Erythroblast (primary cell): ENCODE data around the gene SYT13.

Experiments
- GATA1 ChIP-seq: IDR thresholded peaks from 2 replicates; pipeline ENCODE4 v1.6.1; 2011; ENCODE audit warnings: low read depth, mild to moderate bottlenecking, control low read depth, low read length, moderate library complexity
- POLR2A ChIP-seq: IDR thresholded peaks from 2 replicates; pipeline ENCODE4 v1.6.1; 2011; ENCODE audit warnings: mild to moderate bottlenecking, low read length

GRCh38 chr11:45229401-45230020 is 56.6 kb downstream of the SYT13 start:
- TF ChIP-seq POLR2A (no peak), GATA1 (no peak)
